GM18499 (cell line): ENCODE data around the gene IL16.
"Not testable (repeated sequence)": the region's sequence is repeated elsewhere in the genome, so short reads cannot be mapped to it uniquely, and the experiment has no call there.

Experiments
- ATAC-seq: cut with Tn5 transposase; IDR thresholded peaks from one replicate; pipeline ENCODE4 v1.9.1; 2021; ENCODE audit warnings: moderate number of reproducible peaks; ENCODE audit not compliant: insufficient read depth, unreplicated experiment

Gene IL16

DNA sequence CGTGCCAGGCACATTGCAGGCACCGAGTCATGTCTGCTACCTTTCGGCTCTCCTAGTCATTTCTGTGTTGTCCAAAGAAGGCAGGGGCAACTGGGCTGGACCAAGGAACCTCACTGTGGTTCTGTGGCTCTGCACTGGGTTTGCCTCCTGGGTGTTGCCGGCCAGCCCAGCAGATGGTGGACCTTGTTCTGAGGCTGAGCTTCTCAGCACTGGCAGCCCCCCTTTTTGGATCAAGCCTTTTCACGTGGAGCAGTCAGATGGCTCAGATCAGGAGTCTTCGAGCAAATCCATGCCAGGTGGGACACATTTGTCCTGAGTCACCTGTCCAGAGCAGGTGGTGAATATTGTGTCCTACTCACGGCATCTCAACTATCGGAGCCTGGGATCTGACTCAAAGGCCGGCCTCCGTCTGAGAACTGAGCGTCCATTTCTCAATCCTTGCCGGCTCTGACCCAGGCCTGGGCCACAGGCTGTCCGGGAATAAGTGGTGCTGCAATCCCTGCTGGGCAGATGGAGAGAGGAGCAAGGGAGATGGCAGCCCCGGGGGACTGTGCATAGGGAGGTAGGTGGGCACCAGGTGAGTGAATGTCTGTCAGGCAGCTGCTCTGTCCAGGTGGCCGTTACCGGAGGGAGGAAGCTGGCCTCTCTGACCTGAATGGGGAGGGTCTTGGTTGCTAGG, at the start of gene IL16:
IL16 (plus strand) TSS at position 304 of the 679 bp plus-strand sequence. CDS start 28,521 bp downstream, outside the sequence.
- ATAC-seq: no peak

DNA sequence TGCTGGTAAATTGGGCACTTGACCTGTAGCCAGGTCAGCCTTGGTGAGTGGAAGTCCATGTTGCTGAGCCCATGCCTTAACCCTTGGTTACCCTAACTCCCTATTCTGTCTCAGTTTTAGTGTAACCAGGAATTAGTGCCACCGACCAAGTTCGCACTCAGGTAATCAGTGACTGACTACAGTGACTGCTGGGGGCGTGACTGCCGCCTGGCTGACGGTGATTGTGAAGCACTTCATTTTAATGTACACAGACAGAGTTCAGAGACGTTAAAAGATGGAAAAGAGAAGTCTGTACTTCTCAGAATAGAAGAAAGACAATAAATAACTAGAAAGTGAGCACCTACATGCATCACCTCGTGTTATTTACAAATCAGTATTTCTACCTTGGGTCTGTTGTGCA, 45.3 kb upstream of the IL16 start:
- no peak for ATAC-seq

DNA sequence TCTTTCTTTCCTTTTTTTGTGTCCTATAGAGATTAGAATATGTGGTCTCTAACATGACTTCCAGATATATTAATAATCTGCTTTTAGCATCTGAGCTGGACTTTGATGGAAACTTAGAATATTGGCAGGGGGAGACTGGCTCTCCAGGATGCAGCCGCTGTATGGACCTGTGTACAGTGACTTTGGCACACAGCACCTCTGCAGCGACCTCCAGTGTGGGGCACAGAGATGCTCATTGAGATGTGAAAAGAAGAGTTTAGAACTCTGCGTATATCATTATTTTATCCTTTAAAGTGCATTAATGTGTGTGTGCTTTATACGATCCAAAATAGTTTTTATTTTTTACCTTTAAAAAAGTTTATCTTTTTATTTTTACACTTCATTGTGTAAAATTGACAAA, 44.3 kb upstream of the IL16 start:
- no peak for ATAC-seq

DNA sequence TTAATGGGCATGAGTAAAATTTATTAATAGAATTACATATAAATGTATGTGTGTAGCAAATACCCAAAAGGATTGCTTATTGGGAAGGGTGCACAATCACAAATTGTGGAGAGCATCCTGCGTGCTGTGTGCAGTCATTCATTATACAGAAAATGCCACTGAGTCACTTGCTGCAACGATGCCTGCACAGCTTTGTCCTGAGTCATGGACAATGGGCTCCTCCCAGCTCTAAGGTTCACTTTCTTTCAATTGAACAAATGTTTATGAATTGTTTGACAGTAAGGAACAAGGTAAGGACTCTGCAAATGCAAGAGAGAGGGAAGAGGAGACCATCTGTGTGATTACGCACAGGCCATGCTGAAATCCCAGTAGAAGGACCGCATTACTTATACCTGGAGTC, 43.9 kb upstream of the IL16 start:
- ATAC-seq: no peak

DNA sequence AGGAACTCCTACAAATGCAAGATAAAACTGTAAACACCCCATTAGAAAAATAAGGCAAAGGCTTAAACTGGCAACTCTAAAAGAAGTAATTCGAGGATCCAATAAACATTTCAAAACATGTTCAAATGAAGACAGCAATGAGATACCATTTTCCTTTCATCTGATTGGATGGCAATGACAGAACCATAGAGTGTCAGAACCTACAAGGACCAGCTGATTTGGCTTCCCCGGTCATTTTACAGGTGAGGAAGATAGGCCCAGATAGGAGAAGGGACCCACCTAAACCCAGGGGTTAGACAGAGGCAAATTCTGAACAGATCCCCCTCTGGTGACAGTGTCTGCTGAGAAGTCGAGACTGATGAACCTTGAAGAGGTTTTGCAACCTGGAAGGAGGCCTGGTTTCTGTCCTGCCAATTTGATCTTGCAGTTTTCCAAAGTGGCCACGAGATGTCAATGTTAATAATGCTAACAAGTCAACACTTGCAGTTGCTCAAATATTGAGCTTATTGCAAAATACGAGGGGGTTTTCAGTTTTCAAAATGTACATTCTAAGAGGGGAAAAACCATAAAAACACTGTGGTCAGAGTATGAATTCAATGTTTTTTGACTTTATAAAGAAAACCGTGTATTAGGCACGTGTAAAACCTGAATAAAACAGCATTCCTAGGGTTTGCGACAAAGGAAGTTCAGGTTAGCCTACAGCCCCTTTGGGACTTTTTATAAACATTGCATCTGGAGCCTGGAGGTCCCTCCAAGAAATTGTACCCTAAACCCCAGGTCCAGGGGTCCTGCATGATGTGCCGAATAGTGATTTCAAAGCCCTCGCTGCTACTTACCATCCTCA, 41.1 kb upstream of the IL16 start:
- no peak for ATAC-seq

DNA sequence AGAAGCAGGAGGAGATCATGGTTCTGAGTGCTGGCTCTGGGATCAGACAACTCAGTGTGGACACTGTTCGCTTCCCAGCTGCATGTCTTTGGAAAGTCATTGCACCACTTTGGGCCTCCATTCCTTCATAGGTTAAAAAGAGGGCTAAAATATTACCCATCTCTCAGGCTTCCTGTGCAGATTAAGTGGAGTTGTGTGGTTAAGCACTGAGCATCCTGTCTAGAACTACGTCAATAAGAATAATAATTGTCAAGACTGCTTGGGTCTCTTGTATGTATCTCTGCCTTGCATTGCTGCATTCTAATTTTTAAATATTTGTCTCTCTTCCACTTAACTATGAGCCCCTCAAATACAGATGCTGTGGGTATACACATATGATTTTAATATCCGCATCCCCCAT, 40.4 kb upstream of the IL16 start:
- ATAC-seq: no peak

DNA sequence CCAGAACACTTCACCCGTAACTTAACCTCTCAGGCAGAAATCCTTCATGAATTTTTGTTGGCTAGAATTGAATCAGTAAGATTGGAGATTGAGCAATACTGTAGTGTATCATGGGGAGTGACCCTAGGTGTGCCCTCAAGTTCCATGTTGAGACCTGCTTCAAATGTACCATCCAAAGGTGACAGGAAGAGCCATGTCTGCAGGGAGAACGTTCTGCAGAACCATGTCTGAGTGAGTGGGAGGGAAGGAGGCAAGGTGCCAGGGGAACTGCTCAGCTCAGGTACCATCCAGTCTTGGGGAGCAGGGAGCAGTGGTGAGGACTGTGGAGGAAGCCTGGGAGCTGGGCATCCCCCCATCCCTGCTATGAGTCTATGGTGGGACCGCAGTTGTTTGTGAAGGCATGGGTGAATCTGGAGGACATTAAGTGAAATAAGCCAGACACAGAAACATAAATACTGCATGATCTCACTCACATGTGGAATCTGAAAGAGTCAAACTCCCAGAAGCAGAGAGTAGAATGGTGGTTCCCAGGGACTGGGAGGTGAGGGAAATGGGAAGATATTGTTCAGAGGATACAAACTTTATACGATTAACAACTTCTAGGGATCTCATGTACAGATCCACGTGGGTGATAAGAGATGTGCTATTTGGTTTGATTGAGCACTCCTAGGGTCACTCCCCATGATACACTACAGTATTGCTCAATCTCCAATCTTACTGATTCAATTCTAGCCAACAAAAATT, 39.3 kb upstream of the IL16 start:
- no peak for ATAC-seq

DNA sequence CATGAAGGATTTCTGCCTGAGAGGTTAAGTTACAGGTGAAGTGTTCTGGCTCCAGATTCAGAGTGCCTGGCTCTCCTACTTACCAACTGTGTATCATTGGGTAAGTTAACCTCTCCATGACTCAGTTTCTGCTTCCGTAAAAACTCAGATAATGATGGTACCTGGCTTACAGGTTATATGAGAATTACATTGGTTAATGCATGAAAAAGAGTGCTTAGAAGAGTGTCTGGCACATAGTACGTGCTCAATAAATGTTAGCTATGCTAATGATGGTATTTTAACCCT, 38.8 kb upstream of the IL16 start:
- ATAC-seq: no peak

DNA sequence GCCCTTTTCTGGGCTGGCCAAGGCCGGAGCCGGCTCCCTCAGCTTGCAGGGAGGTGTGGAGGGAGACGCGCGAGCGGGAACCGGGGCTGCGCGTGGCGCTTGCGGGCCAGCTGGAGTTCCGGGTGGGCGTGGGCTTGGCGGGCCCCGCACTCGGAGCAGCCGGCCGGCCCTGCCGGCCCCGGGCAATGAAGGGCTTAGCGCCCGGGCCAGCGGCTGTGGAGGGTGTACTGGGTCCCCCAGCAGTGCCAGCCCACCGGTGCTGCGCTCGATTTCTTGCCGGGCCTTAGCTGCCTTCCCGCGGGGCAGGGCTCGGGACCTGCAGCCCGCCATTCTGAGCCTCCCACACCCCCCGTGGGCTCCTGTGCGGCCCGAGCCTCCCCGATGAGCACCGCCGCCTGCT, 38.1 kb upstream of the IL16 start:
- ATAC-seq: not testable (repeated sequence)

DNA sequence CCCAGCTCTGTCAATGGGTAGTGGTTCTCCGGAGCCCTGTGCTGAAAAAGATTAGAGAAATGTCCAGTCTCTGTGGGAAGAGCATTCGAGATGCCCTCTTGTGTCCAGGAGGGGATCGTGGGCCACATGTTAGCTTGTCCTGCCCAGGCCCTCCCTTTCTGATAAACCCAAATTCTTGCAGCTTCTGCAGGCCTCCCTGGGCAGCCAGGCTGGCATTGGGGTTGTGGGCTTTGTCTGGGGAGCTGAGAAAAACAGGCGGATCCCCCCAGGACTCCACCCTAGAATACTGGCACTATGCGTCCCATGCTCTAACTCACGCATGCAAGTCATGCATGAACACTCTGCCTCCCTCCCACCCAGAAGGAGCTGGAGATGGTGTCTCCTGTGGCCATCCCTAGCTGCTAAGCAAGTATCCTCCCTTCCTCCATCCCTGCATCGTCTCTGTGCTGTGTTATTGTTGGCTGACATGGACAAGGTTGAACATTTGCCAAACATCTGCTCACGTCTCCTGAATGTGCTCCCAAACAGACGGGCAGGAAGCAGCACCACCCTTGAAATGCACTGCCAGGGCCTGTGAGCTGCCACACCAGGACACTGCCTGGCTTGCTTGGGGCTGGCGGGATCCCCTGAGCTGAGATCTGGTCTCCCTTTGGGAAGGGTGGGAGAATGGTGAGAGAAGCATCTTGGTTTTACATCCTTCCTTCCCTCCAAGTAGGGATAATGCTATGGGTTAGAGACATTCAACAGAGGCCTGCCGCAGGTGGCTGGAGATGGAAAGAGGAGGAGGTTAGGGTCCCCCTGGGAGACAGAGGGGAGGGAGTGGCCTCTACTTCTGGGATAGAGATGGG, 36.1 kb upstream of the IL16 start:
- no peak for ATAC-seq

DNA sequence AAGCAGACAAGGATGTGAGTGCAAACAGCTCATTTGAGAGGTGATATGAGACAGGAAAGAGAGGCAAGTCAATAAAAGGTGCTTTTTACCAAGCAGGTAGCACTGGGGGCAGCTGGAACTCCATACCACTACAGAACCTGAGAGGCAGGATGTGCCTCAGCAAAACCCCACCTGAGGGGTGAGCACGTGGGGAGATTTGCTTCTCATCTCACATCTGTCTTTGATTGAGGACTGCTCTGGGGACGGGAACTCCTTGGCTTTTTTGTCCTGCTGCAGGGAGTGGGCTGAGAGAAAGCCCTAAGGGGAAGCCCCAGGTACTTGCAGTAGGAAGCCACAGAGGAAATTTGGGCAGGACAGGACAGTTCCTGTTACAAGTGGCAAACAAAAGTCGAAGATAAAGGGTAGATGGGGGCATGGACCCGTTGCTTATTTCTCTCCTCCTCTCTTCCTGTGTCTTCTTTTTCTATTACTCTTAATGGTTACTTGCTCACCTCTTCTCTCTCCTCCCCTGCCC, 35.5 kb upstream of the IL16 start:
- no peak for ATAC-seq

DNA sequence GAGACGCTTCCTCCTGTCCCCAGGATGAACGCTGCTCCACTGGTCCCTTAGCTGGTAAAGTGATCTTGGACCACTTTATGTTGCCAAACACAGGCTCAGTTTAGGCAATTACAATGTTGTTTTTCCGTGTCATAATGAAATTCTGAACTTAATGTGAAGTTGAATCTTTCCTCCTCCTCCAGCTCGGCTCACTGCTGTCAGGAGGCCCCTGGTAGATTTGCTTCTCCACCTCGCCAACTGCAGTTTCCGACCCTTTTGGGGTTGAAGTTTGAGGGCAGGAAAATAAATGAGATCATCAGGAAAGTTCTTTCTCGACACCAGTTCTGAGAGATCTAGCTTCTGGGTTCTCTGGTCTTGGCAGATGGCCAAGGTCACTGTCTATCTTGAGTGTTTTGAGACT, 34.8 kb upstream of the IL16 start:
- ATAC-seq: no peak

DNA sequence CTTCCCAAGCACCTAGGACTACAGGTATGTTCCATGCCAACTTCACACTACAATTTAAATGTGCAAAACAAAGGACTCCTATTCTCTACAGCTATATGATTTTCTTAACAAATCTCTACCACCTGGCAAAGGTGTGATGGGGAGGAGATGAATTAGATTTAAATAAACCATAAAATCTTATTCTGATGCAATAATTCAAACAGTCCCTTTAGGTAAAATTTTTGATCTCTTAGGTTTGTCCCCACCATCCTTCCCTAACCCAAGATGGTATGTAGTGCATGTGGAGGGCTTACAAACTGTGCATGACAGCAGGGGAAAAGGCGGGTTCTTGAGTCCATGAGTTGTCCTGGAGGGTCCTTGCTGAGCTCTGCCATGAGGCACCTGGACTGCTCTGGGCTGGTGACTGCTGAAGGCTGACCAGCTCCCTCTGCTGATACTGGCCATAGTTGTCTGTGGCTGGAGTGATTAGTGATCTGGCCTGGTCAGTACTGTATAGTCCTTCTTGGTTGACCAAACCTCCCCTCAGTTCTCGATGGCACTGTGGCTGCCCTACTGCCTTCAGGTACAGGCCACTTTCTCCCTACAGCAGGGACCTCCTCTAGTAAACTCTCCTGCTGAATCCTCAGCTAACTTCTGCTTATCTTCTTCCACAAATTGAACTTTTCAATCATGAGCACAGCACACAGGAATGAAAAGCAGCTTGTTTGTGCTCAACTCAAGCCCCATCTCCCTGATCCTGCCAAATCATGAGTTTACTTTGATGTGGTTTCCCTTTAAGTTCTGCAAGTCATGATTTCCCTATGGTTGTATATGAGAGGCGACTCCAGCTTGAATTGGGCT, 32.5 kb upstream of the IL16 start:
- no peak for ATAC-seq

DNA sequence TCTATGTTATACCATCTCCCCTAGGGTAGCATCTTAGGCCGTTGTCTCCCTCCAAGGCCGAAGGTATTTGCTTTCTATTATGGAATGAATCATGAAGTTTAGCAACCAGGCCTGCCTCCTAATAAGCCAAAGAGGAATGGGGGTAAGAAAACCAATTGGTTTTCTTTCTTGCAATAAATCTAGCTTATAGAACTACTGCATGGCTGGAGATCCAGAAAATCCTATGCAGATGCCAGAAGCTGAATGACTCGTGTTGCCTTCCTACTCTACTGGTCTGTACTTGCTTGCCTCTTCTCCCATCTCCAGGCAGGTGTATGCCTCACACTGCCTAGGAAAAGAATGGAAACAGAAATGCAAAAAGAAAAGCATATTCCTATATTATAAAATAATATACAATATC, 31.1 kb upstream of the IL16 start:
- no peak for ATAC-seq

DNA sequence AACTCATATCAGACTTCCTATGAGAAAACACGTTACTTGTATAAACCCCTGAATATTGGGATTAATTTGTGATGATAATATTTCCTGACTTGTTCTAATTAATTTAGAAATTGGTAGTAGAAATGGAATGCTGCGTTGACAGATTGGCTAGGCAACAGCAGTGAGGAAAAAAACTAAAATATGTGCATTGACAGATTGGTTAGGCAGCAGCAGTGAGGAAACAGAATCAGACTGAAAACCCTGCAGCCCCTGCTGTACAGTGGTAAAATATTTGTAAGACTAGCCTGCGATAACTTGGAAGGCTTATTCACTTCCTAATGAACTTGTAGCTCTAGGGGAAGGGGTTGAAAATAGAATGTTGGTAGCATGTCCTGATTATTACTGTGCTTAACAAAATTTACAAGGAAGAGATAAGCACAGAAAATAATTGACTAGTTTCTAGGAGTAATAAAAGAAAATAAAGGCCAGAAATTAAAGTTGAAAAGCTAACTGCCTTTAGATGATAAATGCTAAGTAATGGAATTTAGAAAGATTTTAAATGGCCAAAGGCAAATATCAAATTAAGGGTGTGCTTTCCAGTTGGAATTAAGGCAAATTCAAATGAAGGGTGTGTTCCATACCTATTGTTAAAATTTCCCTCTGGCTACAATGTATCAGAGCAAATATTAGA, 29.9 kb upstream of the IL16 start:
- no peak for ATAC-seq

DNA sequence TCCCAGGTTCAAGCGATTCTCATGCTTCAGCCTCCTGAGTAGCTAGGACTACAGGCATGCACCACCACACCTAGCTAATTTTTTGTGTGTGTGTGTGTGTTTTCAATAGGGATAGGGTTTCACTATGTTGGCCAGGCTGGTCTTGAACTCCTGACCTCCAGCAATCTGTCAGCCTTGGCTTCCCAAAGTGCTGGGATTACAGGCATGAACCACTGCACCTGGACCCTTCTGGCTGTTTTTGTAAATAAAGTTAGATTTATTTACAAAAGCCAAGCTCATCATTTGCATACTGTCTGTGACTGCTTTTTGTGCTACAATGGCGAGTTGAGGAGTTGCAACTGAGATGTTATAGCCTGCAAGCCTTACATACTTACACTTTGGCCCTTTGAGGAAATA, 28.6 kb upstream of the IL16 start:
- ATAC-seq: no peak

DNA sequence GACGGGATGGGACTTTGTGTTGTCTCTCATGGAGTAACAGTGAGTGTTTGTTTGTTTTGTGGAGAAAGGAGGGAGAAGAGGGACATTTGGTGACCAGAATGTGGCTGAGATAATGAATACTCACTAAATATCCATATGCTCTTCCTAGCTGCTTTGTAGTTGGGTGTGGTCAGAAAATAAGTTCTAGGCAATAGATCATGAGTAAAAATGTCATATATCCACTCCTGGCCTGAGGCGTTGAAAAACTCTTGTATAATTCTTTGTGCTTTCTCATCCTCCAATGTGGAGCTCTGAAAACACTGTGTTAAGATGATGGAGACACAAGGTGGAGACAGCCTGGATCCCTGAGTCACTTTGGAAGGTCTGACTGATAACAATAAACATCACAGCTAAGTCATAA, 28.0 kb upstream of the IL16 start:
- ATAC-seq: no peak

DNA sequence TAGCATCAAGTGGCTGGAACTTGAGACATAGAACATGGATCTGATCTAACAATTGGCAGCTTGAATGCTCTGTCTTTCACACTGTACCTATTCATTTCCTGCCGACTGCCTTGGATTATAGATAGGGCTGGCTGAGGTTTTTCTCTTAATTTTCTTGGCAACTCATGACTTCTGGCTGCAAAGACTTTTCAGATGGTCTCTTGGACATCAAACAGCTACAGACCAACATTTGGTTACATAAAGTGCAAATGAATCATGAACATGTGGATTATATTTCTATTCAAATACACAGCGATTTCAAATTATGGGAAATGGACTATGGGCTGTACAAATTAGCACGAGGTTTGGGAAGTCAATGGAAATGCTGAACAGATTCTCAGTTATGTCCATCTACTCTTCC, 26.2 kb upstream of the IL16 start:
- no peak for ATAC-seq

DNA sequence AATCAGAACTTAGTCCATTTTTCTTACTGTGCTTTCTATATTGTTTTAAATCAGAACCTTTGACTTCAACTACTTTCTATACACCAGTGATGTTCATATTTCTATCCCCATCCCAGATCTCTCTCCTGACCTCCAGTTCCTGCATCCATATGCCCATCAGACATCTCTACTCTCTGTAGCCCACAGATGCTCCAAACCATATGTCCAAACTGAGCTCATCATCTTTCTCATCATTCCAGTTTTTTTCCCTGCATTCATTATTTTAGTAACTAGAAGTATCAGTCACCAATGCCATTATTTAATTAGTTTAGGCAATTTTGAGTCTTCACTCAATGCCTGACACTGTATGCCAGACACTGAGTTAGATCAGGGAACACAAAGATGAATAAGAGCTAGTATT, 25.4 kb upstream of the IL16 start:
- no peak for ATAC-seq
